Stimulated activated CD4-positive, alpha-beta T cell treated with anti-CD3 and anti-CD28 coated beads, Interleukin-4, amount 100 ng/mL, for 48 hours (primary cell): ENCODE data around the gene KDM2A.

Source experiments
- DNase-seq, 2 donors: peaks; one replicate each; pipeline ENCODE4 v3.0.0-alpha.2; 2020; ENCODE audit warnings: low read depth in 2 of 2

The KDM2A gene

GRCh38 chr11:67118801-67119584 lies at the start of gene KDM2A:
Gene KDM2A (plus strand): TSS chr11:67119263. CDS start chr11:67121317, 2,054 bp downstream.
- peak; percentile 98 to 99 for DNase-seq

DNA sequence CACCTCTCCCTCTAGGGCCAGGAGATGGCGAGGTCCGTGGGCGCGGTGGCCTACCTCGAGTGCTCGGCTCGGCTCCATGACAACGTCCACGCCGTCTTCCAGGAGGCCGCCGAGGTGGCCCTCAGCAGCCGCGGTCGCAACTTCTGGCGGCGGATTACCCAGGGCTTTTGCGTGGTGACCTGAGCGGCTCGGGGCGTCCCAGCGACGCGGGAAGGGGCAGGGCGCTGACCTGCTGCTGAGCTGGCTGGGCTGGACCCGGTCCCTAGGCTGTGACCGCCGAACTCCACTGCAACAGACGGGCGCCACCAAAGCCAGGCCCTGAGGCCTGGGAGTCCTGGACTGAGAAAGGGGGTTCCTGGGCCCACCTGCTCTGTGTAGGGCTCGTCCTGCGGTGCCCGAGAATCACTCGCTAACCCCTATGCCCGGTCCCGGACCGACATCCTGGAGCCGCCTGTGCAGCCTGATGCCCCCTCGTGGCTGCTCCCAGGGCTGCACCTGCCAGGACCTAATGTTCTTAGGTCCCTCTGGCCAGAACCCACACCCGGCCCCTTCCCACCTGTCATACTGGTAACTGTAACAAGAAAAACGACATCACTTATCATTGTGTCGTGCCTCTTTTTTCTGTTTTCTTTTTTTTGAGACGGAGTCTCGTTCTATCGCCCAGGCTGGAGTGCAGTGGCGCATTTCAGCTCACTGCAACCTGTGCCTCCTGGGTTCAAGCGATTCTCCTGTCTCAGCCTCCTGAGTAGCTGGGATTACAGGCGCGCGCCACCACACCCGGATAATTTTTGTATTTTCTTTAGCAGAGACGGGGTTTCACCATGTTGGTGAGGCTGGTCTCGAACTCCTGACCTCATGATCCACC lies 47.4 kb upstream of the KDM2A start:
- peak; percentile 70 to 80 for DNase-seq

- DNase-seq, result no peak
Measured at GRCh38 chr11:67072295-67072694, 46.8 kb upstream of the KDM2A start.

DNA sequence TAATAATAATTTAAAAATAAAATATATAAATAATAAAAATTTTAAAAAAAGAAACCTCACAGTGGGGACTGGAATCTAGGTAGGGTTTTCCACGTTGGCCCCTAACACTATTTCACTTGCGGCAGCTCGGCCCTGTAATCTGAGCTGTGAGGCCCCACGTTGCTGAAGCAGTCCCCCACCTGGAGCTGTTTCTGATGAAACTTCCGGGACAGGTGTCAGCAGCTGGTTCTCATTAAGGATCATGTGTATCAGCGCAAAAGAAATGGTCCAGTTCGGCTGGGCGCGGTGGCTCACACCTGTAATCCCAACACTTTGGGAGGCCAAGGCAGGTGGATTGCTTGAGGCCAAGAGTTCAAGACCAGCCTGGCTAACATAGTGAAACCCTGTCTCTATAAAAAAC lies 45.2 kb upstream of the KDM2A start:
- no peak for DNase-seq

DNA sequence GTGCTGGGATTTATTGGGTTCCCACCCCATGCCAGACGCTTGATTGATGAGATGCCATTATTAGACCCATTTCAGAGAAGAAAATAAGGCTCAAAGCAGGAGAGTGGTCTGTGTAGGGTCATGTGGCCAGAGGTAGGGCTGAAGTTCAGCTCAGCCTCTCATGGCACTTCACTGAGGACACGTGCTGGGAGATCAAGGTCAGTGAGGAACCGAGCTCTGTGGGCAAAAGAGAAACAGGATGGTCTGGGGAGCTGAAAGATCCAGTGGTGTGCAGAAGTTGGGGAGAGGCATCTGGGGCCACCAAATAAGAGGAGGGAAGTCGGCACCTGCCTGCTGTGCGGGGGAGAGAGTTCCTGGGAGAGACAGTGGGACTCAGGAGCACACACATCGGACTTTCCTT lies 42.9 kb upstream of the KDM2A start:
- DNase-seq, result no peak

DNA sequence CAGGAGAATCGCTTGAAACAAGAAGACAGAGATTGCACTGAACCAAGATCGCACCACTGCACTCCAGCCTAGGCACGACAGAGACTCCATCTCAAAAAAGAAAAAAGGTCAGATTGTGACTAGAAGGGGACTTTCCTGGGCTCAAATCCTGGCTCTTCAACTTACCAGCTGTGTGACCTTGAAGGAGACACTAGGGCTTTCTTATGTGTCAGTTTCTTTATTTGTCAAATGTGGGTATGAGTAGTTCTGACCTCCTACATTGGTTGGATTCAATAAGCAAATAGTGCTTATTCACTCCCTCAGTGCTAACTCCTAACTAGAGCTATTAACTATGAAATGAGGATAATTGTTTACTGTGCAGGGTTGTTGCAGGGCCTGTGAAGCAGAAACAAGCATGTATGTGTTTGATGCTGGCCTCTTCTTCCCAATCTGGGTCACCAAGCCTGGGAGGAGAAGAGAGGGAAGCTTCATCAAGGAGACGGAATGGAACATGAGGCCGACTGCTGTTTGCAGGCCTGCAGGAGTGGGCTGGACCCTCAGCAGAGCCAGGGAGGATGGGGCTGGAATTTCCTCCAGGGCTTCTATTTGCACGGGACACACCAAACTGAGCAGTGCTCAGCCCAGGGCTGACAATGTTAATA lies 39.9 kb upstream of the KDM2A start:
- DNase-seq, result no peak

- no peak for DNase-seq
Measured at GRCh38 chr11:67082071-67082791, 36.8 kb upstream of the KDM2A start.

GRCh38 chr11:67083786-67084366 lies 35.2 kb upstream of the KDM2A start:
- no peak for DNase-seq

DNA sequence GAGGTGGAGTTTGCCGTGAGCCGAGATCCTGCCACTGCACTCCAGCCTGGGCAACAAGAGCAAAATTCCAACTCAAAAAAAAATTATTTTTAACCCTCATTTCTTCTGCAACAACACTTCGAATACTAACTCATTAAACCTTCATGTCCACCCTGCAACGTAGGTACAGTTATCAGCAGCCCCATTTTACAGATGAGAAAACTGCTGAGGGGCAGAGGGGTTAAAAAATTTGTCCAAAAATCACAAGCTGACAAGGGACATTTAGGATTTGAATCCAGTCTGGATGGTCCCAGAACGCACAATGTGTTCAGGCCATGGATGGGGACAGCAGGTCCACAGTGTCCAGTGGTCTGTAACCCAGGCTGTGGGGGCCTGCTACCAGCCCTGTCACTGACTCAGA lies 33.4 kb upstream of the KDM2A start:
- DNase-seq, result no peak

- DNase-seq, result no peak
Measured at GRCh38 chr11:67090717-67091116, 28.3 kb upstream of the KDM2A start.

- no peak for DNase-seq
Measured at GRCh38 chr11:67095214-67095507, 23.9 kb upstream of the KDM2A start.

DNA sequence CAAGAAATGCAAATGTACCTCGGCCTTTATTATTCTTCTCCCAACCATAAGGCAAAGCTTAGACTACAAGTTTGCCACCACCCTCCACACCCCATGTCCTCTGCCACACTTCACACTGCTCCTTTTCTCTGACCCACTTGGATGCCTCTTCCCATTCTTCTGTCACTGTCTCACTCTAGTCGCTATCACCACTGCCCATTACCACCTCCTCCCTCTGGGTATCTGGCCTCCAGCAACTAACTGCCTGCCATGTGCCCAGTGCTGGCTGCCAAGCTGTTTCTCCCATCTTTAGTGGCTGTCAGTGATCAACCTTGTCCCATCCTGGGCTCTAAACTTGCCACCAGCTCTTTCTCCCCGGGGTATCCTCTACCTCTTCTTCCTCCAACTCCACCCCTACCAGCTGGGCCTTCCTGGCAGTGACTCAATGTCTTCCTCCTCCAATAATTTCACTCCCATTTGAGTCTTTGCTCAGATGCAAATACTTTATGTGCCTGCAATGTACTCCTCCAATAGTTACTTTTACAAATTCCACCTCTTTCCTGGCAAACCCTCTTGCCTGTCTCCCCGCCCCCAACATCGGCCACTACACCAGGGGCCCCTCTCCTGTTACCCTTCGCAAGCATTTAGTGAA lies 20.1 kb upstream of the KDM2A start:
- DNase-seq, result no peak

DNA sequence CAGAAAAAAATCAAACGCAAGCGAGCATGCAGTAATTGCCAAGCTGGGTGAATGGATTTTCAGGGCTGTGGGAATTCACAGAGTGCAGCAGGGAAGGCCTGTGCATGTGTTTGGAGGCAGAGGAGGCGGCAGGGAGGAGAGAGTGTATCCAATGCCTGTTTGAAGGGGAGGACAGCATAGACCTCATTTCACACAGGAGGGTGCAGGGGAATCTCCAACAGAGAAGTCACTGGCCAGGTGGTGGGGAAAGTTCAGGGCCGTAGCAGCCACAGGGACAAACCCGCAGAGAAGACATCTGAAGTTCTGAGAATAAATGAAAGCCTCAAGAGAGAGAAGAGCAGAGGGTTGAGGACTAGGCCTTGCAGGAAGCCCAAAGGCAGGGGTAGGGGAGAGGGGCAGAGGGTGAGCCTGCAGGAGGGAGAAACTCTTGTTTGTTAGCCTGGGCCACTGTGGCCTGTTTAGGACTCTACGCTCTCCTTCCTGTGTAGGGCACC lies 19.2 kb upstream of the KDM2A start:
- no peak for DNase-seq

- no peak for DNase-seq
Measured at GRCh38 chr11:67102664-67103063, 16.4 kb upstream of the KDM2A start.

DNA sequence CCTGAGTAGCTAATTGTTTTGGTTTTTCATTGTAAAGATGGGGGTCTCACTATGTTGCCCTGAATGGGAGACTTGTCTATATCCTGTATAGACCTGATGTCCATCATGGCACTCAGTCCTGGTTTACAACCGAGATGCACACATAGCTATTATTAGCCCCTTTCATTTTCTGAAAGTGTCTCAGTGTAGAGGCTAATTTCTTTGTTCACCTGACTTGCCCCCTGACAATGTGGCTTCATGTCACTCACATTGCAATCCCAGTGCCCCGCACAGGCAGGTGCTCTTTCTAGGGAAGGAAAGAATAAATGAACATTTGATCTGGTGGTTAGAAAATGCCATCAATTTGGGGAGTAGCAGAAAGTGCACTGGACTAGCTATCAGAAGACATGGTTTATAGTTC lies 13.1 kb upstream of the KDM2A start:
- no peak for DNase-seq

GRCh38 chr11:67111261-67111660 lies 7.8 kb upstream of the KDM2A start:
- DNase-seq, result no peak

DNA sequence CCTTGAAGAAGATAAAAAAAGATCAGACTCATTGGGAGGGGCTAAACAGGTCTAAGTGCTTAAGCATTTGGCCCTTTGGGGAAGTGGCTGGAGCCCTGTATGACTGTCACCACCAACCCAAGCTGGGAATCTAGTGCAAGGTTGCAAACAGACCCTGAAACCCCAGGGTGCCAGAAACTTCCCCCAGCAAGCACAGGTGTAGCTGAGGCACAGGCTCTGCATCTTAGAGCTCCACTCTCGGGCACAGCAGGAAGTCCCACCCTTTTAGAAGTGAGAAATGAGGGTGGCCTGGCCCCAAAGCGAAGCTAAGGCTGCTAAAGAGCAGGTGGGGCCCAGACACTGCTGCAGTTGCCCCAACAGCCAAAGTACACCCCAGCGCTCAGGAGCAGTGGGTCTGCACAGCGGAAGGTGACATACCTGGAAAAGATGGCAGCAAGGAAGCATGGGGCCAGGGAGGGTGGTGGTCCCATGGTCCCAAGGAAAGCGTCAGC lies 5.8 kb upstream of the KDM2A start:
- DNase-seq, result no peak

GRCh38 chr11:67114275-67114896 lies 4.7 kb upstream of the KDM2A start:
- DNase-seq, result no peak

GRCh38 chr11:67116758-67117105 lies 2.3 kb upstream of the KDM2A start:
- DNase-seq, result no peak

DNA sequence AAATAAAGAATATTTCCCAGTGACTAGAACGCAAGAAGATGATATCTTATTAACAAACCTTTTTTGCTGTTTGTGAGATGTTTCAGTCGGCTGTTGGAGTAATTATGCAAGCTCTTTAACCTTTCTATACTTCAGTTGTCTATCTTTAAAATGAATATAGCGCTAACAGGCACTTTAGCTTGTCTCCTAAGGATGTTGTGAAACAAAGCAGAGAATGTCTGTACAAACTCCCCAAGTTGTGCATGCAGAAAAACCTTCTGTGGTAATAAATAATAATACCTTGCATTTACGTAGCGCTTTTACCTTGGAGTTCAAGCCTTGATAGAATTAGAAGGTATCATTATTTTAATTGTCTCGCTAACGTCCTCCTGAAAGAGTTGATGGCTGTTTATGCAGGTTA lies 1.9 kb upstream of the KDM2A start:
- no peak for DNase-seq
